HG02610 (cell line): ENCODE results near the gene CACNA2D3.

Experiments used
- ATAC-seq: cut with Tn5 transposase; IDR thresholded peaks from one replicate; pipeline ENCODE4 v1.9.1; 2021; ENCODE audit warnings: mild to moderate bottlenecking, moderate library complexity; ENCODE audit not compliant: unreplicated experiment

Gene CACNA2D3

DNA sequence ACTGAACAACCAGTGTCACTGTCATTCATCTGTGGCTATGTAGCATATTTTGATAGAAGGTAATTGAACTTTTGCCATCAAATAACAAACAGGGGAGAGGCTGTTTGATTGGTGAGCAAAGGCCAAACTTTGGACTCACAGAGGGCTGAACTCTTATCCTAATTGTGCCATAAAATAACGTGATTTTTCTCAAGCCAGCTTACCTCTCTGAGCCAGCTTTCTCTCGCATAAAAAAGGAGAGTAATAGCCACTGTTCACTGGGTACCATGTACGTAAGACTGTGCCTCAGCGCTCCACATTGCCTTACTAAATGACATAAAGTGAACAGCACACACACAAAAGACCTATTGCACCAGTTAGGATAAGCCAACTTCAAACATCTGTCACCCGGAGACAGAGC lies 588.6 kb downstream of the CACNA2D3 start:
- ATAC-seq, result no peak

DNA sequence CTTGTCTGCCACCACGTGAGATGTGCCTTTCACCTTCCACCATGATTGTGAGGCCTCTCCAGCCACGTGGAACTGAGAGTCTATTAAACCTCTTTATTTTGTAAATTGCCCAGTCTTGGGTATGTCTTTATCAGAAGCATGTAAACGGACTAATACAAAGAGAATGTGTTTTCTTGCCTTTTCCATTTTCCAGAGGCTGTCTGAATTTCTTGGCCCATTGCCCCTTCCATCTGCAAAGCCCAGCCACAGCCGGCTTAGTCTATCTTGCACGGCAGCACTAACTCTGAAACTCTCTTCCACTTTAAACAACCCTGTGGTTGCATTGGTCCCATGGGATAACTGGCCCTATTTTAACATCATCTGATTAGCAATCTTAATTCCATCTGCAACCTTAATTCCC lies 590.2 kb downstream of the CACNA2D3 start:
- ATAC-seq, result no peak

DNA sequence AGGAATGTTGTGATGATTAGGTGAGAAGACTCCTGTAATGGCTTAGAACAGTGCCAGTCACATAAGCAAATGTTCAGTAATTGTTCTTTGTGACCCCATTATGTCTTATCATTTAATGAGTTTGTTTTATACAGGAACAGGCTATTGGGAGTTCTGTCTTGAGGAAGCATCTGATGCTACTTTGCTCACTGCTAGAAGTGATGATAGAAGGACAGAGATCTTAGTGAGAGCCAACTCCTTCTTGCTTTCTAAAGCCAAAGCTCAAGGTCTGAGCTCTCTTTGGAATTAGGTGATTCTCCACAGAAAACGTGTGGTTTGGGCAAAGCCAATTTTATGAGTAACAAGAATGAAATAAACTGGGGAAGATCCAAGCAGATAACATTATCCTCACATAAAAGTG lies 590.7 kb downstream of the CACNA2D3 start:
- ATAC-seq, result no peak

DNA sequence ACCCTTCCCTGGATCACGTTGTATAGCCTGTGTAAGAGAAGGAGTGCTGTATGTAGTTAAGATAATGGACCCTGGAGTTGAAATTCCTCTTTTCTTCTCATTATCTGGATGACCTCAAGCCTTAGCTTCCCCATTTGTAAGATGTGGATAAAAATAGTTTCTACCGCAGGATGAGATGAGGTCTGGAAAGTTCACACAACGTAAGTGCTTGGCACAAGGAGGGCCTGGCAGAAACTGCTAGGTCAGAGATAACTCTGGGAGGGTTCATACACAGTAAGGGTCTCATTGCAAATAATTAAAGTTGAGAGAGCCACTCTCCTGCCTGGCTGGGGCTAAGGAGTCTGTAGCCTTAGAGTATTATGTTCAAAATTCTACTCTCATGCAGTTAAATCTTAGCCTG lies 591.1 kb downstream of the CACNA2D3 start:
- no peak for ATAC-seq

DNA sequence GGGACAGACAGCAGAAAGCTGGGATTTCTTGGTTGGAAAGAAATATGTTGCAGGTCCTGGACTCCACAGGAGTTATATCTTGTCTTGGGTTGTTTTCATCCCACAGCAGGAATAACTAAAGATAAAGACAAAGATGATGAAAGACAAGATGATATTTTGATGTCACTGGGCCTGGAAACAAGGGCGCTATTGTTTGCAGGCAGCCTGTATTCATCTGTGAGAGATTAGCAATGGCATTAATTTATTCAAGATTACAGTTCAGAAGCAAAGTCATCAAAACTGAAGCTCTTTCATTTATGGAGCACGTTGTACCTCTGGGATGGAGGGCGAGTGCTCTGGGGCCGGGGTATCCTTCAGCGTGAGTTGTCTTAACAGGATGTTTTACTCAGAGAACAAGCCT lies 591.7 kb downstream of the CACNA2D3 start:
- no peak for ATAC-seq

DNA sequence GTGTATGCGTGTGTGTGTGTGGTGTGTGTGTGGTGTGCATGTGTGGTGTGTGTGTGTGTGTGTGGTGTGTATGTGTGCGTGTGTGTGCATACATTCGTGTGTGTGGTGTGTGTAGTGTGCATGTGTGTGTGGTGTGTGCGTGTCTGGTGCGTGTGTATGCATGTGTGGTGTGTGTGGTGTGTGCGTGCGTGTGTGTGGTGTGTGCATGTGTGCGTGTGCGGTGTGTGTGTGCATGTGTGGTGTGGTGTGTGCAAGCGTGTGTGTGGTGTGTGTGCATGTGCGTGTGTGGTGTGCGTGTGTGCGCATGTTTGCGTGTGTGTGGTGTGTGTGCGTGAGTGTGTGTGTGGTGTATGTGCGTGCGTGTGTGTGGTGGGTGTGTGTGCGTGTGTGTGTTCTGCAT lies 595.2 kb downstream of the CACNA2D3 start:
- no peak for ATAC-seq

DNA sequence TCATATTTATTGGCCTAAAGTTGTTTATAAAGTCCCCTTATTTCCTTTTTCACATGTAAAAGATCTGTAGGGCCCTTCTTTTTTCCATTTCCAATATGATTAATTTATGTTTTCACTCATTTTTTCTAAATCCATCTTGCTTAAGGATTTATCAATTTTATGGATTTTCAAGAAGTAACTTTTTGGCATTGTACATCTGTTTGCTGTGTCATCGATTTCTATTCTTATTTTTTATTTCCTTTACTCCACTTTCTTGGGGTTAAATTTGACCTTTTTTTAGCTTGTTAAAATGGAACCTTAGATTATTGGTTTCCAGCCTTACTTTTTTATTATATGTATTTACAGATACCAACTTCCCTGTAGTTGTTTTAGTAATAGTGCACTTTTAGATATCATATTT lies 597.6 kb downstream of the CACNA2D3 start:
- ATAC-seq, result no peak

DNA sequence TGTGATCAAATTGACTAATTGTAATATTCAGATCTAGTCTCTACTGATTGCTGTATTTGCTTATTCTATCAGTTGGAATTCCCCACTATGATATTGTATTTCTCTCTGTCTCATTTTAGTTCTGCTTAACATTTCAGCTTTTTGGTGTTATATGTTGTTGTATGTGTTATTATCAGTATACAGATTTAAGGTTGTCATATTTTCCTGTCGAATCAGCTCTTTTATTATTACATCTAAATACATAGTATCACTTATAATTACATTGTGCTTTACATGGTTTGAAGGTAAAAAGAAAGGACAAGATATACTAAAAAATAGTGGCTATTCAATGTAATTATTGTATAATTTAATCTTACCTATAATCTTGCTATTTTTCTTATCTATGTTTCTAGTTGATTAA lies 598.3 kb downstream of the CACNA2D3 start:
- no peak for ATAC-seq

DNA sequence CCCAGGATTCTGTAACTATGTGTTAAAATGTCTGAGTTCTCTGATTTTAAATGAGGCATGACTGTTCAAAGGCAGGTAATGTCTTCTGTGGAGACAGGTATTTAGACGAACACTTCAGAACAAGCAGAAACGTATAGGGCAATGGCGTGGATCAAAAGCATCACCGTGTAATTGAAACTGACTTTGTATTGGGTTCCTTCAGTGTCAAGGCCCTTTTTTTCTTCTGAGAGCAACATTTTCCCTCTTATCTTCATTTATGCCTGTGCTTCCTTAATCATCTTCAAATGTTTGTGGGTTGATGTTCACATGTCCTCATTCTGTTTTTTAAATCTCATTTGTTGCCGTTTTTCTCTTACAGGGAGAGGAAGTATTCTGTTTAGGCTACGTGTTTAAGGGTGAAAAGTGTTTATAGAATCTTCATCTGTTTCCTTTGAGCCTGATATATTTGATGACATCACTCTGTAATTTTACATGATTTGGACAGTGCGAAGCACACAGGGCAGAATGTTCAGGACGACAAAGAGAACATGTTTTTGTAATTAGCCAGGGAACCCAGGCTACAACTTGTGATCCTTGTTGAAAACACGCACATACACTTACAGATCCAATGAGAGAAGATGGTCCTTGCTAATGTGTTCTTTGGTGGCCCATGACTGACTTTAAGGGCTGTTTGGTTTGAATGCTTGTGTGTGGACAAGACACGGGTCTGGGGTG lies 609.5 kb downstream of the CACNA2D3 start:
- ATAC-seq, result no peak

DNA sequence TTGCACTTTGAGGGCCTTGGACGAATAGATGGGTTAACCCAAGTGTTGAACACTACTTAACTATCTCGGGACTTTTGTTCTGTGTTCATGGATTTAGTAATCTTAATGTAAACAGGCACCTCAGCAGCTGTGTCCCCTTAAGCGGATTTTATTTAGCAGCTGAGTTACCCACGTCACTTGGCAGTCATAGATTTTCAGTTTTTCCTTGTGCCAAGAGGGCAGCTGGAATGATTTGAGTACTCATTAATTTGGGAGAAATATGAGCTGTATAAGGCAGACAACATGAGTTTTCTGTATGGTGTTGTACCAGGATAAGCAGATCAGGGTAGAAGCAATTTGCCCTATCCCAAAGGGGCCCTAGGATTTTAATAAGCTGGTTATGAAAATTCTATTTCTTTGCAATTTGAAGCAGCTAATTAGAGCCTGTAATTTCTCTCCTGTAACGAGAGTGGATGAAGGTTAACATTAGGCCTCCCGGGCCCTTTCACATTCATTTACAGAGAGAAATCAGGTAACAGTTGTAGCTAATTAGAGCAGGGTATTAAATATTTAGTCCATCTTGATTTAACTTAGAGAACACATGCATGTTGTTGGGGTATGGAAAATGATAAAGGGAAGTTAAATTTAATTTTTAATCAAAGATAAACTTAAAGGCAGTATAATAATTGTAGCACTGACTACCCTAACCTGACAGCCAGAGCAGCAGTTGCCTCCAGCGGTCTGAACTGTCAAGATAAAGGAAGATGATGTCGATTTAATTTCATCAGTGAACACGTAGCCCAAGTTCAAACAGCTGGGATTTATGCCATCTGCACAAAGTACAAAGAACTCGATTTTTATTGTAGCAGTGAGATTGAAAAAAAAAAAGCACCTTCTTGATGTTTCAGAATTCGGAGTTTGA lies 611.0 kb downstream of the CACNA2D3 start:
- ATAC-seq, result no peak

DNA sequence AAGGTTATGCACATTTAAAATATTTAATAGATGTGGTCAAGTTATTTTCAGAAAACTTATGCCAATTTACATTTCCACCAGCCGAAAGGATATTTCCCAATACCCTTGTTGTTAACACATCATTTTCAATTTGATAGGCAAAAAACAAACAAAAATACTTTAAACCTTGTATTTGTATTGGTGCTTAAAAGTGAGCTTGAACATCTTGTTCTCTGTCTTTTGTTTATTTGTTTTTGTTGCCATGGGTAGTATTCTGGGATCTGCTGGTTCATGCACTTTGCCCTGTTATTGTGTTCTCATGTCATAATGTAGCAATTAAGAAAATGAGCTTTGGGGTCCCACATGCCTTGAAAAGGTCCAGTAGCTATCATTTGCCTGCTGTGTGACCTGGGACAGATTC lies 614.1 kb downstream of the CACNA2D3 start:
- ATAC-seq, result no peak

DNA sequence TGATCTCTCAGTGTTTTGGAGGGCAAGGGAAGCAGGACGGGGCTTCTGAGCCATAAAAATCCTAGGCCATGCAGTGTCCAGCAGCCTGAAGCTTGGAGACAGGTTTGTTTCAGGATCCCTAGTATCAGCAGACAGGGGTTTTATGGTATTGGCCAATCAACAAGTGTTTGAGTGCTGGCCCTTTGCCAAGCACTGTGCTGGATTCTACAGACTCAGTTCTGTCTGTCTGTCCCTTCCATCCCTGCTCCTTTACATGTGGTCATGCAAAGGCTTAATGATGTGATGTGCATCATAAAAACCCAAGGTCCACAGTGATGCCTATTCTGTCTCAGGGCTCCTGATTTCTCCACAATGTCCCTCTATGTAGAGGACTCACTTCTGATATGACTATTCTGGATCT lies 621.4 kb downstream of the CACNA2D3 start:
- ATAC-seq, result no peak

DNA sequence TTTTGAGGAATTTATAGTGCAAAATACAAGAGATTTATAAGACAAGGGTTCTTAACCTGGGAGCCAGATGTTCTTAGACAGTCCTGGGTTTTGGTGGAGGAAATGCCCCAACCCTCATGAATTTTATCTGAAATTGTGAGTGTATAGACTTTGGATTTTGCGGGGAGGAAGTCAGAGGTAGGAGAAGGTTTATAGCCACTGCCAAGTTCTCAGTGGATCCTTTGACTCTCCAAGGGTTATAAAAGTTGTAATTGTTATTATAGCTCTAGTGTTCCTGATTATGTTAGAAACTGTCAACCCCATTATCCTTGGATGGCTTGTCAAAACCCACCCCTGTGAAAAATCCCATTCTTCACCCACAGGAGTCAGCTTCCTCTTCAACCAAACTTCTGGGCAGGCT lies 621.9 kb downstream of the CACNA2D3 start:
- ATAC-seq, result no peak

DNA sequence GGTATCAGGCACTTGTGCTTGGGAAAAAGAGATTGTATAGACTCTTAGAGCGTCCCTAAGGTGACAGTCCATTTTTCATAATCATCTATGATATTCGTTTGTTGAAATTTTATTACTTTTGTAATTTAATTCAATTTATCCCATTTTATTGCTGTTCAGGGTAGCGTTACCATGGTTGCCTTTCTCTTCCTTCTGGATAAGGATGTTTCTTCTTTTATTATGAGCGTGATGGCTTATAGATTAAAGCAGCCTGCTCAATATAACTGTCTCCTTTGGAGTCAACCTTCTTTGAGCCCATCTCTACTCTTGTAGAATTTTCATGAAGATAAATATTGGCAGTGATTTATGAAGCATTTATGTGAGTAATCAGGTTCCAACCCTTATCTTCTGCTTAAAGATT lies 623.5 kb downstream of the CACNA2D3 start:
- ATAC-seq, result no peak

DNA sequence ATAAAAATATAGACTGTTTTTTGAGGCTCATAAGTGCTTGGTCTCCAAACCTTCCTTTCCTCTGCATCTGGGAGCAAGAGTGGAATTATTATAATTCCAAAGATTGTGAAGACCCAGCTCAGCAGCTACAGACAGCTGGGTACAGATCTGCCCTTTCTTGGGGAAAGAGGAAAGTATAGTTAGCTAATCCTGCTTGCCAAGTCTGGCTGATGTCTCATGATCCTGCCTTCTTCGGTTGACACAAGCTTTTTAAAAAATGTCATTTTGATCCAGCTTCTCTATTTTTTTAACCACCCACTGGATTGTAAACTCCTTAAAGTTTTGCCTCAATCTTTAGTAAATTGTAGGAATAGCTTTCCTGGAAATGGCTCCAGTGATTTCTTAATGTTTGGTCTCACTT lies 624.4 kb downstream of the CACNA2D3 start:
- no peak for ATAC-seq

DNA sequence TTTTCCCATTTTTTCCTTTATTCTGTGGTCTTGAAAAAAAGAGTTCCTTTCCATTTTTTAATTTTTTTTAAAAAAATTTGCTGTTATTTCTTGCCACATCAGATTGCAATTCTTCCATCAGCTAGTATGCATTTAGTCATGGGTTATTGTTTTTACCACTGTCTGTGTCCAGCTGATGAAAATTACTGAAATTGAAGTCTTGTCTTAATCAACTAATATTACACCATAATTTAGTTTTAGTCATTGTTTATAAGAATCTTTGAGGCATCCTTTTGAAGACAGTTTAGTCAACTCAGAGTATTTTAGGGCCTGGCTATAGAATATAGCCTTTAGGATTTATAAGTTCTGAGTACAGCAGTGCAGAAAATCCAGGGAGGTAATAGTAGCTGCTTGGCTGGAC lies 633.4 kb downstream of the CACNA2D3 start:
- no peak for ATAC-seq

DNA sequence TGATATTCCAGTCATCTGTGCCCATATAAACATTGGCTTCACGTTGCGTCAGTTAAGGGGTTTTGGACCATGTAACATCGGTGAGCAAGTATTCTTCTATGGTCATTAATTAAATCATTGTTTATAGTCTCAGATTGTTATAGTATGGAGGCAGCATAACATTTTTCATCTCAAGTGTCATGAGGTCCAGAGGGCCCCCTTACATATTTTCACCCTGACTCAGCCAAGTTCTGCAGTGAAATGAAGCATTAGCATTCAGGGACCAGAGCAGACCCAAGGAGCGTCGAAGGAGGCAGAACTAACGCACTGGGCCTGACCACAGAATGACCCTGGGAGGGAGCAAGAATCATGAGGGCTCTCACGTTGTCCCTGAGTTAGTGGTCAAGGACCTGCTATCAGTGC lies 634.0 kb downstream of the CACNA2D3 start:
- no peak for ATAC-seq

DNA sequence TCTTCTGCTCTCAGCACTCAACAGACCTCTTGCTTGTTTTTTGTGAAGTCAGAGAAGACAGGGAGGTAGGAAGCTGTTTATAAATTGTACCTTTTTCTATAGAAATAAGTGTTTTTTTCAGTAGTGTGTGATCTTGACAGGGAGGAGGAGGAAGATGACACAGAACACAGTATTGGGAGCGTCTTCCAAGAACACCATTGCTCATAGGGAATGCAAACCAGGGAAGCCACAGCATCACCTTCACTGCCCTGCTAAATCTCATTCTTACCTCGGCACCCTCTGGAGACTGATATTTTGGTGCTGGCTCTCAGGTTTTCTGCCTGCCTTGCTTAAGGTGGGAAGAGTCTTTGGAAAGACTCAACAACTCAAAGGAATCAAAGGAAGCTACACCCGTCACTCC lies 636.1 kb downstream of the CACNA2D3 start:
- ATAC-seq, result no peak

DNA sequence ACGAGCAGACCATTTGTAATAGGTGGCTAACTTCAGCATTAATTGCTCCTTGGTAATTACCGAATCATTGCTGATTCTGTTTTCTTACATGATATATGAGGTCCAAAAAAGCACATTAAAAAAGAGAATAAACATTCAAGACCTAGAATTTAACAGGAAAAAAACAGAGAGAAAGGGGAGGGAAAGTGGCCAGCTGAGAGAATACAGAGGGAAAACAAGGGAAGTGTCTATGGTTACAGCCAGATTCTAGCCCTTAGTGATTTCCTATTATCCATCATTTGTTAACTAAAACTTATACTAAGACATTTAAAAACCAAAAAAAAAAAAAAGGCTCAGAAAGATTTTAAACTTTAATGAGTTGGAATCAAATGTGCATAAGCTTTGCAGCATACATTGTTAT lies 636.8 kb downstream of the CACNA2D3 start:
- no peak for ATAC-seq

DNA sequence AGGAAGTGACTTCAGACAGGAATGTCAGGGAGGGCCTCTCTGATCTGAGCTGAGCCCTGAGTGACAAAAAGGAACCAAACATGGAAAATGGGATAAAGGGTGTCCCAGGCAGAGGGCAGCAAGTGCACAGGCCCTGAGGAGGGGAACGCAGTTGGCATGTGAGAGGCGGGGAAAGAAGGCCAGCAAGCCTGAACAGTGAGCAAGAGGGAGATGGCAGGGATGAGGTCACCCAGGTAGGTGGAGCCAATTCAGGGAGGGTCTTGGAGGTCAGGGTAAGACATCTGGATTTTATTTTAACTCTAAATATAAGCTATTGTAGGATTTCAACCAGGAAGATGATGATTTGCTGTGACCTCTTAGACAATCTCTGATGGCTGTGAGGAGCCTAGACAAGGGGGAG lies 637.8 kb downstream of the CACNA2D3 start:
- no peak for ATAC-seq

DNA sequence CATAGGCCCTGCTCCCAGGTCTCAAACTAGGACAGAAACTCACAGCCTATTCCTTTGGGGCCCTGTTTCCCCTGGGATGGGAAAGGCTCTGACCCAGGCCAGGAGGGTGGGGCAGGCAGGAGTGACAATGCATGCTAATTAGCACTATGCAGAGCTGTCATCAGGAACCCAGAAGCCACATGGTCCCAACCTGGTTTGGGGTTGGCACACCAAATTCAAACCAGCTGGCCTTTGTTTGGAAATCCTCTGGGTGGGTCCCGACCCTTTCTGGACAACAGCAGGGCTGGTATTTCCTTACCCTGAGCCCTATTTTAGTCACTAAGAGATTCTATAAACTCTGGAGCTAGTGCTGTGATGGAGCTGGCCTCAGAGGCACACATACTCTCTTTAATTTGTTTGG lies 639.3 kb downstream of the CACNA2D3 start:
- ATAC-seq, result no peak

DNA sequence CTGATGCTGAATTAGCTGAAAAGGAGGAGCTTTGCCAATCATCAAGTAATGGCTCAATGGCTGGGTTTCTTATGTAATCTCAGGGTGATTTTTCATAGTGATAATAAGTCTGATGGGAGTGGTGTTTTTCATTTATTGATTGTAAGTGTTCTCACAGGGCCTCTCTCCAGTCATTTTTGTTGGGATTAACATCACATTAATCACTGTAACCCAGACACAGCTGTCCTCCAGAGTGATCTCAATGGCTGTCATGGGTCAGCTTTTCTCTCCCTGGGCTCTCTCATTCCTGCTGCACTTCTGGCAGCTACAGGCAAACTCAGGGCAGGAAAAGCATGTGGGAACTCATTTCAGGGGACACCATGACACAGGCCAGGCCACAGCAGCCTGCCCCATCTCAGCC lies 642.6 kb downstream of the CACNA2D3 start:
- ATAC-seq, result no peak
